ENCODE data around the gene HLA-DPB1. TPM values are rescaled to one million over a fixed set of nuclear protein-coding genes. Genes with fewer than 3 reads are reported as not detected.

HLA-DPB1 gene
- polyA plus RNA-seq, 4 donors, result 14.3 to 150 (median 74.4) TPM

- DNase-seq, result no peak
Observed at GRCh38 chr6:33064723-33065122, 11.1 kb upstream of the HLA-DPB1 start.

GRCh38 chr6:33065312-33065711, 10.5 kb upstream of the HLA-DPB1 start:
- Histone ChIP-seq H3K4me1 (ENCODE audit: control insufficient read depth in 3 of 3, insufficient read depth in 2 of 3, low read depth in 1 of 3, low read length in 2 of 3) (no peaks in the 10 kb centered on the region), H3K27ac (ENCODE audit: low read depth in 1 of 3, low read length in 2 of 3) (no peak overlapping the region), H3K27me3 (ENCODE audit: control insufficient read depth in 3 of 3, insufficient read depth in 3 of 3, low read length in 3 of 3) (peaks cover 0 to 2% (median 0%) of the 10 kb centered on the region in 3 donors), H3K36me3 (ENCODE audit: control insufficient read depth in 3 of 3, insufficient read depth in 2 of 3, low read depth in 1 of 3, low read length in 3 of 3) (peaks cover 0 to 2% (median 0%) of the 10 kb centered on the region in 3 donors), H3K9me3 (ENCODE audit: control insufficient read depth in 2 of 2, insufficient read depth in 1 of 2, low read depth in 1 of 2, low read length in 1 of 2) (no peaks in the 10 kb centered on the region), H3K4me3 (ENCODE audit: low read depth in 1 of 3, low read length in 3 of 3) (no peak overlapping the region)
- 19 to 55% (median 38%) methylated on average over 4 of the region's 4 CpGs for WGBS, 3 donors
- DNase-seq, result no peak
- no peak for FAIRE-seq

More at GRCh38 chr6:33064723-33065122, 11.1 kb upstream of the HLA-DPB1 start:
- Histone ChIP-seq H3K27me3 (ENCODE audit: control insufficient read depth in 3 of 3, insufficient read depth in 3 of 3, low read length in 3 of 3) (peaks cover 0 to 2% (median 0%) of the 10 kb centered on the region in 3 donors), H3K4me1 (ENCODE audit: control insufficient read depth in 3 of 3, insufficient read depth in 2 of 3, low read depth in 1 of 3, low read length in 2 of 3) (no peaks in the 10 kb centered on the region), H3K27ac (ENCODE audit: low read depth in 1 of 3, low read length in 2 of 3) (no peak overlapping the region), H3K36me3 (ENCODE audit: control insufficient read depth in 3 of 3, insufficient read depth in 2 of 3, low read depth in 1 of 3, low read length in 3 of 3) (peaks cover 0 to 2% (median 0%) of the 10 kb centered on the region in 3 donors), H3K9me3 (ENCODE audit: control insufficient read depth in 2 of 2, insufficient read depth in 1 of 2, low read depth in 1 of 2, low read length in 1 of 2) (no peaks in the 10 kb centered on the region), H3K4me3 (ENCODE audit: low read depth in 1 of 3, low read length in 3 of 3) (no peak overlapping the region)
- 0 to 42% (median 3%) methylated on average over 4 of the region's 4 CpGs for WGBS, 3 donors
- FAIRE-seq, result no peak

GRCh38 chr6:33066917-33067521, 8.8 kb upstream of the HLA-DPB1 start:
- Histone ChIP-seq H3K36me3 (ENCODE audit: control insufficient read depth in 3 of 3, insufficient read depth in 2 of 3, low read depth in 1 of 3, low read length in 3 of 3) (peaks cover 0 to 2% (median 0%) of the 10 kb centered on the region in 3 donors), H3K4me3 (ENCODE audit: low read depth in 1 of 3, low read length in 3 of 3) (no peak overlapping the region), H3K27me3 (ENCODE audit: control insufficient read depth in 3 of 3, insufficient read depth in 3 of 3, low read length in 3 of 3) (peaks cover 0 to 2% (median 0%) of the 10 kb centered on the region in 3 donors), H3K27ac (ENCODE audit: low read depth in 1 of 3, low read length in 2 of 3) (no peak overlapping the region), H3K4me1 (ENCODE audit: control insufficient read depth in 3 of 3, insufficient read depth in 2 of 3, low read depth in 1 of 3, low read length in 2 of 3) (no peaks in the 10 kb centered on the region), H3K9me3 (ENCODE audit: control insufficient read depth in 2 of 2, insufficient read depth in 1 of 2, low read depth in 1 of 2, low read length in 1 of 2) (no peaks in the 10 kb centered on the region)
- 0 to 50% (median 2%) methylated on average over 2 to 3 of the region's 3 CpGs for WGBS, 3 donors
- FAIRE-seq, result no peak
- no peak for DNase-seq

GRCh38 chr6:33069021-33069738, 6.6 kb upstream of the HLA-DPB1 start:
- no peaks in the 10 kb centered on the region for H3K4me1 ChIP-seq (ENCODE audit: control insufficient read depth in 3 of 3, insufficient read depth in 2 of 3, low read depth in 1 of 3, low read length in 2 of 3)
- DNase-seq, result no peak
- no peak for FAIRE-seq
- no peak overlapping the region for H3K27ac ChIP-seq (ENCODE audit: low read depth in 1 of 3, low read length in 2 of 3)
- H3K4me3 ChIP-seq (ENCODE audit: low read depth in 1 of 3, low read length in 3 of 3), result no peak overlapping the region
- peaks cover 0 to 2% (median 0%) of the 10 kb centered on the region in 3 donors for H3K36me3 ChIP-seq (ENCODE audit: control insufficient read depth in 3 of 3, insufficient read depth in 2 of 3, low read depth in 1 of 3, low read length in 3 of 3)
- peaks cover 0 to 8% (median 0%) of the 10 kb centered on the region in 3 donors for H3K27me3 ChIP-seq (ENCODE audit: control insufficient read depth in 3 of 3, insufficient read depth in 3 of 3, low read length in 3 of 3)
- WGBS, 3 donors, result 48 to 69% (median 49%) methylated on average over 10 of the region's 10 CpGs
- H3K9me3 ChIP-seq (ENCODE audit: control insufficient read depth in 2 of 2, insufficient read depth in 1 of 2, low read depth in 1 of 2, low read length in 1 of 2), result no peaks in the 10 kb centered on the region

GRCh38 chr6:33070909-33071308, 4.9 kb upstream of the HLA-DPB1 start:
- Histone ChIP-seq H3K36me3 (ENCODE audit: control insufficient read depth in 3 of 3, insufficient read depth in 2 of 3, low read depth in 1 of 3, low read length in 3 of 3) (peaks cover 0 to 2% (median 0%) of the 10 kb centered on the region in 3 donors), H3K4me1 (ENCODE audit: control insufficient read depth in 3 of 3, insufficient read depth in 2 of 3, low read depth in 1 of 3, low read length in 2 of 3) (peaks cover 0 to under 1% (median 0%) of the 10 kb centered on the region in 3 donors), H3K27ac (ENCODE audit: low read depth in 1 of 3, low read length in 2 of 3) (no peak overlapping the region), H3K4me3 (ENCODE audit: low read depth in 1 of 3, low read length in 3 of 3) (no peak overlapping the region), H3K27me3 (ENCODE audit: control insufficient read depth in 3 of 3, insufficient read depth in 3 of 3, low read length in 3 of 3) (peaks cover 0 to 9% (median 0%) of the 10 kb centered on the region in 3 donors), H3K9me3 (ENCODE audit: control insufficient read depth in 2 of 2, insufficient read depth in 1 of 2, low read depth in 1 of 2, low read length in 1 of 2) (no peaks in the 10 kb centered on the region)
- WGBS, 3 donors, result 0 to 19% (median 0%) methylated on average over 2 of the region's 2 CpGs
- FAIRE-seq (no peak), DNase-seq (no peak)

GRCh38 chr6:33071569-33071968, 4.2 kb upstream of the HLA-DPB1 start:
- DNase-seq (no peak), FAIRE-seq (no peak)
- Histone ChIP-seq H3K9me3 (ENCODE audit: control insufficient read depth in 2 of 2, insufficient read depth in 1 of 2, low read depth in 1 of 2, low read length in 1 of 2) (no peaks in the 10 kb centered on the region), H3K4me3 (ENCODE audit: low read depth in 1 of 3, low read length in 3 of 3) (peak overlapping the region in 1 of 3 donors; percentile 12), H3K4me1 (ENCODE audit: control insufficient read depth in 3 of 3, insufficient read depth in 2 of 3, low read depth in 1 of 3, low read length in 2 of 3) (peaks cover 0 to 2% (median 0%) of the 10 kb centered on the region in 3 donors), H3K27me3 (ENCODE audit: control insufficient read depth in 3 of 3, insufficient read depth in 3 of 3, low read length in 3 of 3) (peaks cover 0 to 15% (median 0%) of the 10 kb centered on the region in 3 donors), H3K27ac (ENCODE audit: low read depth in 1 of 3, low read length in 2 of 3) (peak overlapping the region in 1 of 3 donors; percentile 20), H3K36me3 (ENCODE audit: control insufficient read depth in 3 of 3, insufficient read depth in 2 of 3, low read depth in 1 of 3, low read length in 3 of 3) (peaks cover 0 to 2% (median 0%) of the 10 kb centered on the region in 3 donors)
- WGBS, 3 donors, result 61 to 65% (median 65%) methylated on average over 6 of the region's 6 CpGs

- Histone ChIP-seq H3K36me3 (ENCODE audit: control insufficient read depth in 3 of 3, insufficient read depth in 2 of 3, low read depth in 1 of 3, low read length in 3 of 3) (peaks cover 0 to 2% (median 0%) of the 10 kb centered on the region in 3 donors), H3K4me3 (ENCODE audit: low read depth in 1 of 3, low read length in 3 of 3) (peak overlapping the region; percentile 4 to 34 (median 24)), H3K27me3 (ENCODE audit: control insufficient read depth in 3 of 3, insufficient read depth in 3 of 3, low read length in 3 of 3) (peaks cover 0 to 13% (median 0%) of the 10 kb centered on the region in 3 donors), H3K4me1 (ENCODE audit: control insufficient read depth in 3 of 3, insufficient read depth in 2 of 3, low read depth in 1 of 3, low read length in 2 of 3) (peaks cover 0 to 2% (median 0%) of the 10 kb centered on the region in 3 donors), H3K9me3 (ENCODE audit: control insufficient read depth in 2 of 2, insufficient read depth in 1 of 2, low read depth in 1 of 2, low read length in 1 of 2) (no peaks in the 10 kb centered on the region), H3K27ac (ENCODE audit: low read depth in 1 of 3, low read length in 2 of 3) (peak overlapping the region in 1 of 3 donors; percentile 57)
- DNase-seq (no peak), FAIRE-seq (no peak)
- 54 to 77% (median 55%) methylated on average over 7 of the region's 7 CpGs for WGBS, 3 donors
Observed at GRCh38 chr6:33072508-33073100, 3.2 kb upstream of the HLA-DPB1 start.

GRCh38 chr6:33073431-33073871, 2.3 kb upstream of the HLA-DPB1 start, which contains the start of gene HLA-DPA1:
Gene HLA-DPA1 (minus strand): TSS chr6:33073649.
- FAIRE-seq, result no peak
- Histone ChIP-seq H3K4me1 (ENCODE audit: control insufficient read depth in 3 of 3, insufficient read depth in 2 of 3, low read depth in 1 of 3, low read length in 2 of 3) (peaks cover 0 to 2% (median 0%) of the 10 kb centered on the region in 3 donors), H3K4me3 (ENCODE audit: low read depth in 1 of 3, low read length in 3 of 3) (peak within 1 kb of the TSS; percentile 4 to 48 (median 24)), H3K27me3 (ENCODE audit: control insufficient read depth in 3 of 3, insufficient read depth in 3 of 3, low read length in 3 of 3) (peaks cover 0 to 17% (median 0%) of the 10 kb centered on the region in 3 donors), H3K9me3 (ENCODE audit: control insufficient read depth in 2 of 2, insufficient read depth in 1 of 2, low read depth in 1 of 2, low read length in 1 of 2) (no peaks in the 10 kb centered on the region), H3K36me3 (ENCODE audit: control insufficient read depth in 3 of 3, insufficient read depth in 2 of 3, low read depth in 1 of 3, low read length in 3 of 3) (peaks cover 0 to 2% (median 0%) of the 10 kb centered on the region in 3 donors), H3K27ac (ENCODE audit: low read depth in 1 of 3, low read length in 2 of 3) (peak within 1 kb of the TSS in 2 of 3 donors; percentile 24 to 80)
- 44 to 60% (median 48%) methylated on average over 8 of the region's 8 CpGs for WGBS, 3 donors
- peak in 1 of 2 donors; percentile 38 for DNase-seq
